HCT116 (cell line): Measurements from ENCODE around the gene NPNT. TPM values are rescaled to one million over a fixed set of nuclear protein-coding genes. Genes with fewer than 3 reads are reported as not detected.

Experiments
- ATAC-seq: fragments of 200-7000 bp; cut with Tn5 transposase; 2 replicates; pipeline ENCODE4 v1.9.1; 2020; ENCODE audit warnings: mild to moderate bottlenecking, moderate library complexity
- BruUV-seq: library from RNA; stranded (reverse); fragments of 400-500 nt; replicated peaks from 2 replicates; lab custom pipeline; 2021; lab: Mats Ljungman, UMichigan
- CTCF ChIA-PET: fragments of 300-600 bp; sonication (Branson Sonifier 250); formaldehyde crosslinking; loops from one replicate; lab custom pipeline; 2021; ENCODE audit warnings: antibody characterized with exemption; lab: Charles Lee
- POLR2A ChIA-PET: fragments of 300-600, 350-600 bp; sonication (Branson Sonifier 250); formaldehyde crosslinking; loops from one replicate; lab custom pipeline; 2021; ENCODE audit warnings: antibody characterized with exemption; lab: Charles Lee
- RAD21 ChIA-PET, 2 experiments: fragments of 300-600 bp; sonication (Branson Sonifier 250); formaldehyde crosslinking; loops; one replicate each; lab custom pipeline; 2023; ENCODE audit warnings: low total read pairs in 2 of 2; ENCODE audit not compliant: uncharacterized antibody in 2 of 2, unreplicated experiment in 2 of 2, low non-redundant PET in 1 of 2; lab: Charles Lee
- DNase-seq: peaks from one replicate; pipeline ENCODE4 v3.0.0-alpha.2; 2010; ENCODE audit warnings: low read depth, low spot score
- H2AFZ ChIP-seq: fragments of 200-600 bp; shearing (Covaris generic), sonication (generic); 2 replicates; pipeline ENCODE4 v1.6.1; 2017; ENCODE audit warnings: low read depth, mixed run types, mixed read lengths, antibody characterized with exemption, low read length; ENCODE audit not compliant: poor library complexity, severe bottlenecking
- H3K27ac ChIP-seq: 2 replicates; pipeline ENCODE4 v1.5.1; 2012; ENCODE audit warnings: low read depth, low read length
- H3K27me3 ChIP-seq: fragments of 200-600 bp; sonication (generic); 2 replicates; pipeline ENCODE4 v1.6.1; 2016; ENCODE audit warnings: mixed run types, low read length, mixed read lengths; ENCODE audit not compliant: insufficient read depth
- H3K36me3 ChIP-seq, 2 experiments: fragments of 200-500 bp in 1 of 2; fragments of 200-600 bp in 1 of 2; sonication (Bioruptor generic) in 1 of 2; sonication (generic) in 1 of 2; 2 replicates each; pipeline versions ENCODE4 v1.5.1 to v1.6.1; 2014 to 2016; ENCODE audit warnings: low read length in 2 of 2, inconsistent platforms in 1 of 2, mixed read lengths in 1 of 2, mixed run types in 1 of 2; ENCODE audit not compliant: insufficient read depth in 2 of 2, control insufficient read depth in 1 of 2
- H3K4me1 ChIP-seq, 2 experiments: fragments of 200-600 bp in 1 of 2; sonication (generic) in 1 of 2; 2 replicates each; pipeline versions ENCODE4 v1.5.1 to v1.6.1; 2012 to 2017; ENCODE audit warnings: low read length in 2 of 2, inconsistent platforms in 1 of 2, mild to moderate bottlenecking in 1 of 2, mixed read lengths in 1 of 2, mixed run types in 1 of 2, moderate library complexity in 1 of 2; ENCODE audit not compliant: insufficient read depth in 2 of 2, control insufficient read depth in 1 of 2
- H3K4me2 ChIP-seq: fragments of 200-600 bp; sonication (generic); 2 replicates; pipeline ENCODE4 v1.6.1; 2017; ENCODE audit warnings: mixed run types, low read length, mixed read lengths
- H3K4me3 ChIP-seq, 2 experiments: fragments of 200-600 bp in 1 of 2; sonication (generic) in 1 of 2; replicated peaks in 1 of 2; 2 replicates each; pipeline ENCODE4 v1.5.1; 2011 to 2016; ENCODE audit warnings: low read length in 2 of 2, control low read depth in 1 of 2, low read depth in 1 of 2, mild to moderate bottlenecking in 1 of 2, mixed read lengths in 1 of 2, mixed run types in 1 of 2
- H3K79me2 ChIP-seq: fragments of 200-600 bp; sonication (generic); 2 replicates; pipeline ENCODE4 v1.6.1; 2017; ENCODE audit warnings: mild to moderate bottlenecking, mixed run types, low read length, moderate library complexity, mixed read lengths; ENCODE audit not compliant: insufficient read depth
- H3K9ac ChIP-seq: fragments of 200-600 bp; sonication (generic); 2 replicates; pipeline ENCODE4 v1.6.1; 2016; ENCODE audit warnings: low read length, mixed read lengths
- H3K9me2 ChIP-seq: fragments of 200-600 bp; sonication (generic), shearing (Covaris generic); 2 replicates; pipeline ENCODE4 v1.6.1; 2017; ENCODE audit warnings: mixed run types, mild to moderate bottlenecking, moderate library complexity; ENCODE audit not compliant: insufficient read depth
- H3K9me3 ChIP-seq, 2 experiments: fragments of 200-500 bp in 1 of 2; fragments of 200-600 bp in 1 of 2; sonication (Bioruptor generic) in 1 of 2; sonication (generic) in 1 of 2; 2 replicates each; pipeline ENCODE4 v1.6.1; 2014 to 2017; ENCODE audit warnings: low read length in 2 of 2, mixed read lengths in 2 of 2, inconsistent platforms in 1 of 2, low read depth in 1 of 2, mild to moderate bottlenecking in 1 of 2, mixed run types in 1 of 2, moderate library complexity in 1 of 2; ENCODE audit not compliant: control insufficient read depth in 1 of 2, insufficient read depth in 1 of 2
- H4K20me1 ChIP-seq: fragments of 200-600 bp; sonication (generic), shearing (Covaris generic); 2 replicates; pipeline ENCODE4 v1.6.1; 2017; ENCODE audit warnings: mixed run types, mild to moderate bottlenecking, moderate library complexity; ENCODE audit not compliant: insufficient read depth
- CBX3 ChIP-seq: IDR thresholded peaks from 2 replicates; pipeline ENCODE4 v1.6.1; 2012; ENCODE audit warnings: low read depth
- CEBPB ChIP-seq: IDR thresholded peaks from 2 replicates; pipeline ENCODE4 v1.6.1; 2012; ENCODE audit warnings: low read depth
- EGR1 ChIP-seq: IDR thresholded peaks from 2 replicates; pipeline ENCODE4 v1.6.1; 2012; ENCODE audit warnings: low read depth
- ELF1 ChIP-seq: IDR thresholded peaks from 2 replicates; pipeline ENCODE4 v1.6.1; 2012; ENCODE audit warnings: low read depth, borderline replicate concordance
- EZH2phosphoT487 ChIP-seq: fragments of 200-600 bp; IDR thresholded peaks from 2 replicates; pipeline ENCODE4 v1.6.1; 2018; ENCODE audit warnings: antibody characterized with exemption, borderline replicate concordance
- FOSL1 ChIP-seq: IDR thresholded peaks from 2 replicates; pipeline ENCODE4 v1.6.1; 2012; ENCODE audit warnings: low read depth
- SIN3A ChIP-seq: IDR thresholded peaks from 2 replicates; pipeline ENCODE4 v1.6.1; 2012; ENCODE audit warnings: low read depth
- SP1 ChIP-seq: IDR thresholded peaks from 2 replicates; pipeline ENCODE4 v1.6.1; 2012; ENCODE audit warnings: low read depth
- SRF ChIP-seq: IDR thresholded peaks from 2 replicates; pipeline ENCODE4 v1.6.1; 2012; ENCODE audit warnings: low read depth
- TCF7L2 ChIP-seq: IDR thresholded peaks from 2 replicates; pipeline ENCODE4 v1.7.0; 2011; ENCODE audit warnings: borderline replicate concordance, inconsistent platforms; ENCODE audit not compliant: insufficient read depth, insufficient read length; ENCODE audit errors: extremely low read depth
- YY1 ChIP-seq: IDR thresholded peaks from 2 replicates; pipeline ENCODE4 v1.6.1; 2011; ENCODE audit warnings: low read length, low read depth, moderate library complexity, mild to moderate bottlenecking; ENCODE audit not compliant: insufficient replicate concordance; ENCODE audit errors: extremely low read depth
- intact Hi-C: fragments of 100-400 bp; cut with micrococcal nuclease; formaldehyde crosslinking; loops from 2 replicates; pipeline ENCODE4 v1.10.0; 2022
- total RNA-seq: library from RNA; stranded (reverse); gene quantifications from one replicate; pipeline ENCODE4 v1.2.1, GENCODE V29; 2021; ENCODE audit not compliant: unreplicated experiment
- TF ChIP-seq, protein P1 (sequence below): IDR thresholded peaks from 2 replicates; pipeline ENCODE4 v1.6.1; 2012
- TF ChIP-seq, protein P2 (sequence below): IDR thresholded peaks from 2 replicates; pipeline ENCODE4 v1.6.1; 2012
- TF ChIP-seq, protein P3 (sequence below): IDR thresholded peaks from 2 replicates; pipeline ENCODE4 v1.6.1; 2012; ENCODE audit warnings: low read depth
- TF ChIP-seq, protein P4 (sequence below), 3 experiments: fragments of 200-600 bp in 1 of 3; sonication (generic) in 1 of 3; IDR thresholded peaks in 2 of 3; conservative IDR thresholded peaks in 1 of 3; 2 replicates each; pipeline ENCODE4 v1.5.1; 2012 to 2017; ENCODE audit warnings: low read depth in 2 of 3, low read length in 2 of 3, antibody characterized with exemption in 1 of 3, borderline replicate concordance in 1 of 3, control low read depth in 1 of 3, mild to moderate bottlenecking in 1 of 3, mixed read lengths in 1 of 3, mixed run types in 1 of 3, moderate library complexity in 1 of 3; ENCODE audit not compliant: insufficient read depth in 1 of 3
- TF ChIP-seq, protein P5 (sequence below): IDR thresholded peaks from 2 replicates; pipeline ENCODE4 v1.6.1; 2011; ENCODE audit warnings: mild to moderate bottlenecking, low read length, moderate library complexity; ENCODE audit not compliant: insufficient replicate concordance; ENCODE audit errors: extremely low read depth

NPNT gene
- total RNA-seq, 1 experiment from 2014 or later = 15.8 TPM

DNA sequence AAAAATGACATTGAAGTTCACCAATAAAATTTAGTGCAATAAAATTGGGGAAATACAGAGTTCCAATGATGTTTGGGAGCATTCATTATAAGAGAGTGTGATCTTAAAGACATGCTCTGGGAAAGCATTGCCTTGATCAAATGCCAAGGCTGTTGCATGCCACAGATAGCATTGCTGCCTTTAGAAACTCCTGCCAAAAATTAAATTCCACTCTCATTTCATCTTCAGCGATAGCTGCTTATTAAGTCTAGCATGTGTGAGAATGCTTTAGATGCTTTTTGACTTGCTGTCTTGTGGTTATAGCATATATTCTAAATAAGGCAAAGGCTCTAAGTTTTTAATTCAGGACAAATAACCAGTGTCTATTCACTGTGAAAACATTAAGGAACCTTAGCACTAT, 49.3 kb downstream of the NPNT start:
- CTCF ChIA-PET = no interaction called here
- ATAC-seq (no peak), DNase-seq (no peak)
- intact Hi-C loops = no loop called here
- Histone ChIP-seq H2AFZ (no peak overlapping the region), H3K4me2 (no peak overlapping the region), H3K9me3 (no peaks in the 10 kb centered on the region), H3K27me3 (no peaks in the 10 kb centered on the region), H4K20me1 (no peaks in the 10 kb centered on the region), H3K27ac (no peak overlapping the region), H3K79me2 (no peaks in the 10 kb centered on the region), H3K4me3 (no peak overlapping the region), H3K36me3 (no peaks in the 10 kb centered on the region), H3K4me1 (no peaks in the 10 kb centered on the region), H3K9me2 (no peaks in the 10 kb centered on the region), H3K9ac (no peak overlapping the region)
- BruUV-seq = no TSS peak
- TF ChIP-seq TCF7L2 = no peak
- TF ChIP-seq, protein P1, sequence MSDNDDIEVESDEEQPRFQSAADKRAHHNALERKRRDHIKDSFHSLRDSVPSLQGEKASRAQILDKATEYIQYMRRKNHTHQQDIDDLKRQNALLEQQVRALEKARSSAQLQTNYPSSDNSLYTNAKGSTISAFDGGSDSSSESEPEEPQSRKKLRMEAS = no peak
- TF ChIP-seq EGR1 = no peak
- no peak for TF ChIP-seq CBX3
- TF ChIP-seq SIN3A = no peak
- no peak for TF ChIP-seq SP1
- no peak for TF ChIP-seq EZH2phosphoT487
- no peak for TF ChIP-seq CEBPB
- TF ChIP-seq SRF = no peak
- TF ChIP-seq YY1 = no peak
- TF ChIP-seq, protein P2, sequence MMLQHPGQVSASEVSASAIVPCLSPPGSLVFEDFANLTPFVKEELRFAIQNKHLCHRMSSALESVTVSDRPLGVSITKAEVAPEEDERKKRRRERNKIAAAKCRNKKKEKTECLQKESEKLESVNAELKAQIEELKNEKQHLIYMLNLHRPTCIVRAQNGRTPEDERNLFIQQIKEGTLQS = no peak
- TF ChIP-seq FOSL1 = no peak
- TF ChIP-seq ELF1 = no peak
- TF ChIP-seq, protein P3, sequence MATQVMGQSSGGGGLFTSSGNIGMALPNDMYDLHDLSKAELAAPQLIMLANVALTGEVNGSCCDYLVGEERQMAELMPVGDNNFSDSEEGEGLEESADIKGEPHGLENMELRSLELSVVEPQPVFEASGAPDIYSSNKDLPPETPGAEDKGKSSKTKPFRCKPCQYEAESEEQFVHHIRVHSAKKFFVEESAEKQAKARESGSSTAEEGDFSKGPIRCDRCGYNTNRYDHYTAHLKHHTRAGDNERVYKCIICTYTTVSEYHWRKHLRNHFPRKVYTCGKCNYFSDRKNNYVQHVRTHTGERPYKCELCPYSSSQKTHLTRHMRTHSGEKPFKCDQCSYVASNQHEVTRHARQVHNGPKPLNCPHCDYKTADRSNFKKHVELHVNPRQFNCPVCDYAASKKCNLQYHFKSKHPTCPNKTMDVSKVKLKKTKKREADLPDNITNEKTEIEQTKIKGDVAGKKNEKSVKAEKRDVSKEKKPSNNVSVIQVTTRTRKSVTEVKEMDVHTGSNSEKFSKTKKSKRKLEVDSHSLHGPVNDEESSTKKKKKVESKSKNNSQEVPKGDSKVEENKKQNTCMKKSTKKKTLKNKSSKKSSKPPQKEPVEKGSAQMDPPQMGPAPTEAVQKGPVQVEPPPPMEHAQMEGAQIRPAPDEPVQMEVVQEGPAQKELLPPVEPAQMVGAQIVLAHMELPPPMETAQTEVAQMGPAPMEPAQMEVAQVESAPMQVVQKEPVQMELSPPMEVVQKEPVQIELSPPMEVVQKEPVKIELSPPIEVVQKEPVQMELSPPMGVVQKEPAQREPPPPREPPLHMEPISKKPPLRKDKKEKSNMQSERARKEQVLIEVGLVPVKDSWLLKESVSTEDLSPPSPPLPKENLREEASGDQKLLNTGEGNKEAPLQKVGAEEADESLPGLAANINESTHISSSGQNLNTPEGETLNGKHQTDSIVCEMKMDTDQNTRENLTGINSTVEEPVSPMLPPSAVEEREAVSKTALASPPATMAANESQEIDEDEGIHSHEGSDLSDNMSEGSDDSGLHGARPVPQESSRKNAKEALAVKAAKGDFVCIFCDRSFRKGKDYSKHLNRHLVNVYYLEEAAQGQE = no peak
- TF ChIP-seq, protein P4, sequence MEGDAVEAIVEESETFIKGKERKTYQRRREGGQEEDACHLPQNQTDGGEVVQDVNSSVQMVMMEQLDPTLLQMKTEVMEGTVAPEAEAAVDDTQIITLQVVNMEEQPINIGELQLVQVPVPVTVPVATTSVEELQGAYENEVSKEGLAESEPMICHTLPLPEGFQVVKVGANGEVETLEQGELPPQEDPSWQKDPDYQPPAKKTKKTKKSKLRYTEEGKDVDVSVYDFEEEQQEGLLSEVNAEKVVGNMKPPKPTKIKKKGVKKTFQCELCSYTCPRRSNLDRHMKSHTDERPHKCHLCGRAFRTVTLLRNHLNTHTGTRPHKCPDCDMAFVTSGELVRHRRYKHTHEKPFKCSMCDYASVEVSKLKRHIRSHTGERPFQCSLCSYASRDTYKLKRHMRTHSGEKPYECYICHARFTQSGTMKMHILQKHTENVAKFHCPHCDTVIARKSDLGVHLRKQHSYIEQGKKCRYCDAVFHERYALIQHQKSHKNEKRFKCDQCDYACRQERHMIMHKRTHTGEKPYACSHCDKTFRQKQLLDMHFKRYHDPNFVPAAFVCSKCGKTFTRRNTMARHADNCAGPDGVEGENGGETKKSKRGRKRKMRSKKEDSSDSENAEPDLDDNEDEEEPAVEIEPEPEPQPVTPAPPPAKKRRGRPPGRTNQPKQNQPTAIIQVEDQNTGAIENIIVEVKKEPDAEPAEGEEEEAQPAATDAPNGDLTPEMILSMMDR (IDR thresholded peaks at IDR 0.05 in 2 of 3, conservative IDR thresholded peaks at IDR 0.05 in 1 of 3; ENCODE audit: borderline replicate concordance in 1 of 3, insufficient read depth in 1 of 3, low read depth in 2 of 3, low read length in 2 of 3) = no peak
- TF ChIP-seq, protein P5, sequence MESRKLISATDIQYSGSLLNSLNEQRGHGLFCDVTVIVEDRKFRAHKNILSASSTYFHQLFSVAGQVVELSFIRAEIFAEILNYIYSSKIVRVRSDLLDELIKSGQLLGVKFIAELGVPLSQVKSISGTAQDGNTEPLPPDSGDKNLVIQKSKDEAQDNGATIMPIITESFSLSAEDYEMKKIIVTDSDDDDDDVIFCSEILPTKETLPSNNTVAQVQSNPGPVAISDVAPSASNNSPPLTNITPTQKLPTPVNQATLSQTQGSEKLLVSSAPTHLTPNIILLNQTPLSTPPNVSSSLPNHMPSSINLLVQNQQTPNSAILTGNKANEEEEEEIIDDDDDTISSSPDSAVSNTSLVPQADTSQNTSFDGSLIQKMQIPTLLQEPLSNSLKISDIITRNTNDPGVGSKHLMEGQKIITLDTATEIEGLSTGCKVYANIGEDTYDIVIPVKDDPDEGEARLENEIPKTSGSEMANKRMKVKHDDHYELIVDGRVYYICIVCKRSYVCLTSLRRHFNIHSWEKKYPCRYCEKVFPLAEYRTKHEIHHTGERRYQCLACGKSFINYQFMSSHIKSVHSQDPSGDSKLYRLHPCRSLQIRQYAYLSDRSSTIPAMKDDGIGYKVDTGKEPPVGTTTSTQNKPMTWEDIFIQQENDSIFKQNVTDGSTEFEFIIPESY = no peak
- RAD21 ChIA-PET = no interaction called here
- POLR2A ChIA-PET = no interaction called here
